Left ventricle myocardium inferior (tissue), 1 donor: ENCODE data around the gene GCK. TPM values are rescaled to one million over a fixed set of nuclear protein-coding genes. Genes with fewer than 3 reads are reported as not detected.

Source experiments
- DNase-seq: peaks from one replicate; pipeline ENCODE4 v3.0.0-alpha.2; 2020
- H3K27ac ChIP-seq: fragments of 200-600 bp; replicated peaks from 2 replicates; pipeline ENCODE4 v1.8.0; 2021
- H3K27me3 ChIP-seq: fragments of 200-600 bp; 2 replicates; pipeline ENCODE4 v1.8.0; 2021; ENCODE audit warnings: low read depth
- H3K36me3 ChIP-seq: fragments of 200-600 bp; 2 replicates; pipeline ENCODE4 v1.8.0; 2021
- H3K4me1 ChIP-seq: fragments of 200-600 bp; 2 replicates; pipeline ENCODE4 v1.8.0; 2021
- H3K4me3 ChIP-seq: fragments of 200-600 bp; 2 replicates; pipeline ENCODE4 v1.8.0; 2021; ENCODE audit warnings: mild to moderate bottlenecking, moderate library complexity
- H3K9me3 ChIP-seq: fragments of 200-600 bp; replicated peaks from 2 replicates; pipeline ENCODE4 v1.8.0; 2021
- CTCF ChIP-seq: fragments of 200-600 bp; IDR thresholded peaks from 2 replicates; pipeline ENCODE4 v1.8.0; 2021; ENCODE audit warnings: antibody characterized with exemption, mild to moderate bottlenecking, borderline replicate concordance
- intact Hi-C: fragments of 100-400 bp; cut with micrococcal nuclease; formaldehyde crosslinking; loops from one replicate; pipeline ENCODE4 v1.11.0; 2022
- long read RNA-seq: library from polyadenylated mRNA; unstranded; transcript quantifications from one replicate; pipeline ENCODE4 v2.0.0, GENCODE V29; 2021
- total RNA-seq: library from RNA; stranded (reverse); fragmentation: NEBNext Ultra II Directional; extraction: Animal tissue kit (Norgen Biotek cat#: 25700); gene quantifications from one replicate; pipeline ENCODE4 v1.2.1, GENCODE V29; 2021
- donor health status: DM: no; HTN: yes; CAD: no; lungs with severe emphysema.

Gene GCK
- total RNA-seq: 0.49 TPM
- long read RNA-seq, partial matches to known transcripts: 0 of 1 reads
- long read RNA-seq, other reads (novel, unspliced or antisense): 0 of 1 reads

- Histone ChIP-seq H3K27me3 (peaks cover 41% of the 10 kb centered on the region), H3K4me1 (no peaks in the 10 kb centered on the region), H3K4me3 (no peak within 1 kb of the TSS), H3K27ac (no peak within 1 kb of the TSS), H3K36me3 (no peaks in the 10 kb centered on the region), H3K9me3 (no peaks in the 10 kb centered on the region)
- intact Hi-C loops: no loop called here
- no peak for DNase-seq
- TF ChIP-seq CTCF: no peak
Observed at GRCh38 chr7:44189286-44189992, at the start of gene GCK. GCK (minus strand) TSS chr7:44189439; CDS start chr7:44188953, 486 bp downstream.

- H3K4me1 ChIP-seq: peaks cover 6% of the 10 kb centered on the region
- no peaks in the 10 kb centered on the region for H3K27me3 ChIP-seq
- intact Hi-C loops: no loop called here
- H3K9me3 ChIP-seq: no peaks in the 10 kb centered on the region
- no peak overlapping the region for H3K4me3 ChIP-seq
- DNase-seq: no peak
- no peaks in the 10 kb centered on the region for H3K36me3 ChIP-seq
- TF ChIP-seq CTCF: no peak
- no peak overlapping the region for H3K27ac ChIP-seq
Observed at GRCh38 chr7:44238116-44238695, 49.0 kb upstream of the GCK start.

GRCh38 chr7:44237696-44238095 is 48.5 kb upstream of the GCK start:
- Histone ChIP-seq H3K4me3 (no peak overlapping the region), H3K4me1 (peaks cover 6% of the 10 kb centered on the region), H3K36me3 (no peaks in the 10 kb centered on the region), H3K9me3 (no peaks in the 10 kb centered on the region), H3K27me3 (no peaks in the 10 kb centered on the region), H3K27ac (no peak overlapping the region)
- intact Hi-C loops: no loop called here
- no peak for TF ChIP-seq CTCF
- no peak for DNase-seq

GRCh38 chr7:44236333-44236728 is 47.1 kb upstream of the GCK start:
- H3K27me3 ChIP-seq: no peaks in the 10 kb centered on the region
- peaks cover 3% of the 10 kb centered on the region for H3K4me1 ChIP-seq
- intact Hi-C loops: no loop called here
- H3K4me3 ChIP-seq: no peak overlapping the region
- DNase-seq: no peak
- no peaks in the 10 kb centered on the region for H3K9me3 ChIP-seq
- no peak overlapping the region for H3K27ac ChIP-seq
- no peak for TF ChIP-seq CTCF
- no peaks in the 10 kb centered on the region for H3K36me3 ChIP-seq

- H3K27ac ChIP-seq: no peak overlapping the region
- H3K36me3 ChIP-seq: no peaks in the 10 kb centered on the region
- intact Hi-C loops: no loop called here
- H3K4me1 ChIP-seq: no peaks in the 10 kb centered on the region
- TF ChIP-seq CTCF: no peak
- H3K27me3 ChIP-seq: no peaks in the 10 kb centered on the region
- H3K9me3 ChIP-seq: no peaks in the 10 kb centered on the region
- H3K4me3 ChIP-seq: no peak overlapping the region
- DNase-seq: no peak
Observed at GRCh38 chr7:44235582-44236332, 46.5 kb upstream of the GCK start.
